ENCODE results near the gene RAD51B. TPM values are rescaled to one million over a fixed set of nuclear protein-coding genes. Genes with fewer than 3 reads are reported as not detected.

RAD51B gene
- total RNA-seq, 1 experiment from 2014 or later: 14.2 TPM

DNA sequence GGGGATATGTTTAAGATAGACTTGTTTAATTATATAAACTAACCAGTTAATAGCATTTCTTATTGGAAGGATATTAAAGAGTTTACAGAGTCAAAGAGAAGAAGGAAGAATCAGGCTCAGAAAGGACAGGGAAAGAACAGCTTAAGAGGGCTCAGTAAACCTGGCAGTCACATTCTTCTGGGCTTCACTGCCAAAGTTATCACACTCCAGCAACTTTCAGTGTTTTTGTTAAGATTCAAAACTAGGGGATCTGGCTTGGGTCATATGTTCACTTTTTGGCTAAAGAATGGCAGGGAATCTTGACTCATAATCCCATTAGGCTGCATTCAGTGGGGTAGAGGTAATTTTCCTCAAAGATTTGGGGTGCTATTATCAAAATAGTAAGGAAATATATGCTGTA is 312.3 kb downstream of the RAD51B start:
- Mint-ChIP-seq H3K27ac (no peak overlapping the region; the same call in 1 of the 2 replicates), H3K9me3 (no peaks in the 10 kb centered on the region), H3K36me3 (no peaks in the 10 kb centered on the region), H3K27me3 (ENCODE audit: low read depth) (no peaks in the 10 kb centered on the region), H3K4me1 (peaks cover 4% of the 10 kb centered on the region; the same call in 1 of the 2 replicates), H3K4me3 (no peak overlapping the region)
- no peak for TF ChIP-seq JUN (CRISPR knock-in tag; IDR thresholded peaks at IDR 0.05)
- TF ChIP-seq, protein P1, sequence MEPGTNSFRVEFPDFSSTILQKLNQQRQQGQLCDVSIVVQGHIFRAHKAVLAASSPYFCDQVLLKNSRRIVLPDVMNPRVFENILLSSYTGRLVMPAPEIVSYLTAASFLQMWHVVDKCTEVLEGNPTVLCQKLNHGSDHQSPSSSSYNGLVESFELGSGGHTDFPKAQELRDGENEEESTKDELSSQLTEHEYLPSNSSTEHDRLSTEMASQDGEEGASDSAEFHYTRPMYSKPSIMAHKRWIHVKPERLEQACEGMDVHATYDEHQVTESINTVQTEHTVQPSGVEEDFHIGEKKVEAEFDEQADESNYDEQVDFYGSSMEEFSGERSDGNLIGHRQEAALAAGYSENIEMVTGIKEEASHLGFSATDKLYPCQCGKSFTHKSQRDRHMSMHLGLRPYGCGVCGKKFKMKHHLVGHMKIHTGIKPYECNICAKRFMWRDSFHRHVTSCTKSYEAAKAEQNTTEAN (CRISPR knock-in tag; IDR thresholded peaks at IDR 0.05): no peak
- no peak for TF ChIP-seq ZNF219 (CRISPR knock-in tag; IDR thresholded peaks at IDR 0.05; ENCODE audit: borderline replicate concordance)
- no peak for TF ChIP-seq MXD4 (CRISPR knock-in tag; IDR thresholded peaks at IDR 0.05; ENCODE audit: borderline replicate concordance)
- TF ChIP-seq, protein P2, sequence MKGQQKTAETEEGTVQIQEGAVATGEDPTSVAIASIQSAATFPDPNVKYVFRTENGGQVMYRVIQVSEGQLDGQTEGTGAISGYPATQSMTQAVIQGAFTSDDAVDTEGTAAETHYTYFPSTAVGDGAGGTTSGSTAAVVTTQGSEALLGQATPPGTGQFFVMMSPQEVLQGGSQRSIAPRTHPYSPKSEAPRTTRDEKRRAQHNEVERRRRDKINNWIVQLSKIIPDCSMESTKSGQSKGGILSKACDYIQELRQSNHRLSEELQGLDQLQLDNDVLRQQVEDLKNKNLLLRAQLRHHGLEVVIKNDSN (CRISPR knock-in tag; IDR thresholded peaks at IDR 0.05): no peak
- TF ChIP-seq, protein P3, sequence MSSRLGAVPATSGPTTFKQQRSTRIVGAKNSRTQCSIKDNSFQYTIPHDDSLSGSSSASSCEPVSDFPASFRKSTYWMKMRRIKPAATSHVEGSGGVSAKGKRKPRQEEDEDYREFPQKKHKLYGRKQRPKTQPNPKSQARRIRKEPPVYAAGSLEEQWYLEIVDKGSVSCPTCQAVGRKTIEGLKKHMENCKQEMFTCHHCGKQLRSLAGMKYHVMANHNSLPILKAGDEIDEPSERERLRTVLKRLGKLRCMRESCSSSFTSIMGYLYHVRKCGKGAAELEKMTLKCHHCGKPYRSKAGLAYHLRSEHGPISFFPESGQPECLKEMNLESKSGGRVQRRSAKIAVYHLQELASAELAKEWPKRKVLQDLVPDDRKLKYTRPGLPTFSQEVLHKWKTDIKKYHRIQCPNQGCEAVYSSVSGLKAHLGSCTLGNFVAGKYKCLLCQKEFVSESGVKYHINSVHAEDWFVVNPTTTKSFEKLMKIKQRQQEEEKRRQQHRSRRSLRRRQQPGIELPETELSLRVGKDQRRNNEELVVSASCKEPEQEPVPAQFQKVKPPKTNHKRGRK (CRISPR knock-in tag; IDR thresholded peaks at IDR 0.05; ENCODE audit: borderline replicate concordance): no peak
- TF ChIP-seq ESRRA (CRISPR knock-in tag; IDR thresholded peaks at IDR 0.05; ENCODE audit: borderline replicate concordance): no peak
- TF ChIP-seq, protein P4, sequence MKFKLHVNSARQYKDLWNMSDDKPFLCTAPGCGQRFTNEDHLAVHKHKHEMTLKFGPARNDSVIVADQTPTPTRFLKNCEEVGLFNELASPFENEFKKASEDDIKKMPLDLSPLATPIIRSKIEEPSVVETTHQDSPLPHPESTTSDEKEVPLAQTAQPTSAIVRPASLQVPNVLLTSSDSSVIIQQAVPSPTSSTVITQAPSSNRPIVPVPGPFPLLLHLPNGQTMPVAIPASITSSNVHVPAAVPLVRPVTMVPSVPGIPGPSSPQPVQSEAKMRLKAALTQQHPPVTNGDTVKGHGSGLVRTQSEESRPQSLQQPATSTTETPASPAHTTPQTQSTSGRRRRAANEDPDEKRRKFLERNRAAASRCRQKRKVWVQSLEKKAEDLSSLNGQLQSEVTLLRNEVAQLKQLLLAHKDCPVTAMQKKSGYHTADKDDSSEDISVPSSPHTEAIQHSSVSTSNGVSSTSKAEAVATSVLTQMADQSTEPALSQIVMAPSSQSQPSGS (CRISPR knock-in tag; IDR thresholded peaks at IDR 0.05; ENCODE audit: borderline replicate concordance, low read depth): no peak
- TF ChIP-seq ZNF121 (CRISPR knock-in tag; IDR thresholded peaks at IDR 0.05): no peak
- no peak for TF ChIP-seq ZNF423 (CRISPR knock-in tag; IDR thresholded peaks at IDR 0.05)
- TF ChIP-seq, protein P5, sequence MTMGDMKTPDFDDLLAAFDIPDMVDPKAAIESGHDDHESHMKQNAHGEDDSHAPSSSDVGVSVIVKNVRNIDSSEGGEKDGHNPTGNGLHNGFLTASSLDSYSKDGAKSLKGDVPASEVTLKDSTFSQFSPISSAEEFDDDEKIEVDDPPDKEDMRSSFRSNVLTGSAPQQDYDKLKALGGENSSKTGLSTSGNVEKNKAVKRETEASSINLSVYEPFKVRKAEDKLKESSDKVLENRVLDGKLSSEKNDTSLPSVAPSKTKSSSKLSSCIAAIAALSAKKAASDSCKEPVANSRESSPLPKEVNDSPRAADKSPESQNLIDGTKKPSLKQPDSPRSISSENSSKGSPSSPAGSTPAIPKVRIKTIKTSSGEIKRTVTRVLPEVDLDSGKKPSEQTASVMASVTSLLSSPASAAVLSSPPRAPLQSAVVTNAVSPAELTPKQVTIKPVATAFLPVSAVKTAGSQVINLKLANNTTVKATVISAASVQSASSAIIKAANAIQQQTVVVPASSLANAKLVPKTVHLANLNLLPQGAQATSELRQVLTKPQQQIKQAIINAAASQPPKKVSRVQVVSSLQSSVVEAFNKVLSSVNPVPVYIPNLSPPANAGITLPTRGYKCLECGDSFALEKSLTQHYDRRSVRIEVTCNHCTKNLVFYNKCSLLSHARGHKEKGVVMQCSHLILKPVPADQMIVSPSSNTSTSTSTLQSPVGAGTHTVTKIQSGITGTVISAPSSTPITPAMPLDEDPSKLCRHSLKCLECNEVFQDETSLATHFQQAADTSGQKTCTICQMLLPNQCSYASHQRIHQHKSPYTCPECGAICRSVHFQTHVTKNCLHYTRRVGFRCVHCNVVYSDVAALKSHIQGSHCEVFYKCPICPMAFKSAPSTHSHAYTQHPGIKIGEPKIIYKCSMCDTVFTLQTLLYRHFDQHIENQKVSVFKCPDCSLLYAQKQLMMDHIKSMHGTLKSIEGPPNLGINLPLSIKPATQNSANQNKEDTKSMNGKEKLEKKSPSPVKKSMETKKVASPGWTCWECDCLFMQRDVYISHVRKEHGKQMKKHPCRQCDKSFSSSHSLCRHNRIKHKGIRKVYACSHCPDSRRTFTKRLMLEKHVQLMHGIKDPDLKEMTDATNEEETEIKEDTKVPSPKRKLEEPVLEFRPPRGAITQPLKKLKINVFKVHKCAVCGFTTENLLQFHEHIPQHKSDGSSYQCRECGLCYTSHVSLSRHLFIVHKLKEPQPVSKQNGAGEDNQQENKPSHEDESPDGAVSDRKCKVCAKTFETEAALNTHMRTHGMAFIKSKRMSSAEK (CRISPR knock-in tag; IDR thresholded peaks at IDR 0.05; ENCODE audit: borderline replicate concordance): no peak
- no peak for TF ChIP-seq ZNF671 (CRISPR knock-in tag; IDR thresholded peaks at IDR 0.05)
- TF ChIP-seq JAZF1 (CRISPR knock-in tag; IDR thresholded peaks at IDR 0.05): no peak
- no peak for DNase-seq (ENCODE audit: low spot score)
- no peak for ATAC-seq
- ChIA-PET CTCF (no interaction called here), POLR2A (no interaction called here)

DNA sequence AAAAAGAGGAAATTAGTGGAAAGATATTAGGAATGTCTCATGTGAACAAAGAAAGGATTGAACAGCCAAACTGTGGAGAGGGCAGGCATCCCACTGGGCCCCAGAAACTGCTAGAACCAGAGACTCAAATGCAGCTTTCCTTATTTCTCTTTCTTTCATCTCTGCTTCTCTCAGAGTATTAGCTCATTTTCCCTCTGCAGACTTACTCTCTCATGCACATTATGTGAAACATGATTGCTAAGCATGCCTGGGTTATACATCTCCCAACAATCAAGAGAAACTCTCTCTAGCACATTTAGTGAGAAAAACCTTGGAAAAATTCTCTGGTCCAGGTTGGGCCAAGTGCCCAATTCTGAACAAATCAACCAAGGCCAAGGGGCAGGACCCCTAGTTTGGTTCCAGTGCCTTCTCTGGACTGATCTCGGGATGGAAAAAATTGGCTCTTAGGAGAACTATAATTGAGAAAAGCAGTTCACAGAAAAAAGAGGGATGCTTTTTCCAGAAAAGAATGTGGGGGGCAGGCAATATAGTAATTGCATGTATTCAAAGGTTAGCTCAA is 313.1 kb downstream of the RAD51B start:
- no peaks in the 10 kb centered on the region for H3K36me3 Mint-ChIP-seq
- peaks cover 4% of the 10 kb centered on the region for H3K4me1 Mint-ChIP-seq
- POLR2A ChIA-PET: no interaction called here
- no peak overlapping the region for H3K27ac Mint-ChIP-seq
- no peaks in the 10 kb centered on the region for H3K9me3 Mint-ChIP-seq
- no peaks in the 10 kb centered on the region for H3K27me3 Mint-ChIP-seq (ENCODE audit: low read depth)
- ATAC-seq: no peak
- H3K4me3 Mint-ChIP-seq: no peak overlapping the region
- DNase-seq (ENCODE audit: low spot score): no peak
- CTCF ChIA-PET: no interaction called here
- no peak for TF ChIP-seq ZNF219 (CRISPR knock-in tag; IDR thresholded peaks at IDR 0.05; ENCODE audit: borderline replicate concordance)
- TF ChIP-seq, protein P6, sequence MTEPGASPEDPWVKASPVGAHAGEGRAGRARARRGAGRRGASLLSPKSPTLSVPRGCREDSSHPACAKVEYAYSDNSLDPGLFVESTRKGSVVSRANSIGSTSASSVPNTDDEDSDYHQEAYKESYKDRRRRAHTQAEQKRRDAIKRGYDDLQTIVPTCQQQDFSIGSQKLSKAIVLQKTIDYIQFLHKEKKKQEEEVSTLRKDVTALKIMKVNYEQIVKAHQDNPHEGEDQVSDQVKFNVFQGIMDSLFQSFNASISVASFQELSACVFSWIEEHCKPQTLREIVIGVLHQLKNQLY (CRISPR knock-in tag; IDR thresholded peaks at IDR 0.05): no peak
- TF ChIP-seq ELF4 (CRISPR knock-in tag; IDR thresholded peaks at IDR 0.05; ENCODE audit: low read depth): no peak
- TF ChIP-seq GTF2I (CRISPR knock-in tag; conservative IDR thresholded peaks at IDR 0.05): no peak
- no peak for TF ChIP-seq ETV6 (CRISPR knock-in tag; IDR thresholded peaks at IDR 0.05)
- TF ChIP-seq ZNF232 (CRISPR knock-in tag; IDR thresholded peaks at IDR 0.05): no peak
- TF ChIP-seq NFE2L1 (CRISPR knock-in tag; IDR thresholded peaks at IDR 0.05): no peak
